Stimulated activated CD4-positive, alpha-beta T cell treated with anti-CD3 and anti-CD28 coated beads, Interleukin-1b, Interleukin-23, amount 100 ng/mL, for 48 hours (primary cell): ENCODE data around the gene RBP2.
"Not testable (repeated sequence)": the region's sequence is repeated elsewhere in the genome, so short reads cannot be mapped to it uniquely, and the experiment has no call there.

Experiments
- DNase-seq: peaks from one replicate; pipeline ENCODE4 v3.0.0-alpha.2; 2020

Gene RBP2

GRCh38 chr3:139440639-139441556 is 35.4 kb downstream of the RBP2 start:
- no peak for DNase-seq

GRCh38 chr3:139439278-139439677 is 37.0 kb downstream of the RBP2 start:
- DNase-seq = no peak

- no peak for DNase-seq
Measured at GRCh38 chr3:139434764-139435307, 41.5 kb downstream of the RBP2 start.

- no peak for DNase-seq
Measured at GRCh38 chr3:139434228-139434627, 42.1 kb downstream of the RBP2 start.

GRCh38 chr3:139433089-139433488 is 43.2 kb downstream of the RBP2 start:
- no peak for DNase-seq

- no peak for DNase-seq
Measured at GRCh38 chr3:139430493-139430892, 45.8 kb downstream of the RBP2 start.

- no peak for DNase-seq
Measured at GRCh38 chr3:139427283-139428060, 48.8 kb downstream of the RBP2 start.

- DNase-seq = no peak
Measured at GRCh38 chr3:139425745-139426400, 50.4 kb downstream of the RBP2 start.

- DNase-seq = no peak
Measured at GRCh38 chr3:139423232-139423631, 53.1 kb downstream of the RBP2 start.

GRCh38 chr3:139421460-139421859 is 54.9 kb downstream of the RBP2 start:
- DNase-seq = no peak

- no peak for DNase-seq
Measured at GRCh38 chr3:139421040-139421439, 55.3 kb downstream of the RBP2 start.

- no peak for DNase-seq
Measured at GRCh38 chr3:139418144-139418543, 58.2 kb downstream of the RBP2 start.

GRCh38 chr3:139416275-139416674 is 60.0 kb downstream of the RBP2 start:
- no peak for DNase-seq

GRCh38 chr3:139414608-139415224 is 61.6 kb downstream of the RBP2 start:
- DNase-seq = no peak

- not testable (repeated sequence) for DNase-seq
Measured at GRCh38 chr3:139412891-139413290, 63.4 kb downstream of the RBP2 start.
